ENCODE measurements around the gene KRTAP26-1.

The KRTAP26-1 gene

DNA sequence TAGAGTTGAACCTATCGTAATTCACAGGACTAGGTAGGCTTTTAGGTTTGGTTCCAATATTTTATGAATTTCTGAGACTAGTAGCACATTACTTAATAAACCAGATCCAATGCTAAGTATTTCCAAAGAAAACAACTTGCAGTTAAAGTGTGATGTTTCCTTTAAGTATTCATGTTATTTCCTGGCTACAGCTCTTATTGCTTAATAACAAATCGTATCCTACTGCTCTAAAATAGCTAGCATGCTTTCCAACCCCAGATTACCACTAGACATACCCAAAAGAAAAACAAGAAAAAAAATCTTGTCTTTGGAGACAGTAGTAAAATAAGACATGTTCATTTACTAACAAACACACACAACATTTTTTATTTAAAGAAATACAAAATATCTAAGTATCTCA lies 16.5 kb upstream of the KRTAP26-1 start:
- 100% methylated on average over 2 of the region's 2 CpGs for WGBS
- H3K9ac ChIP-seq (ENCODE audit: low read depth, low read length): no peak overlapping the region
- no peaks in the 10 kb centered on the region for H3K4me1 ChIP-seq (ENCODE audit: insufficient read depth, low read length)
- H3K4me3 ChIP-seq (ENCODE audit: low read length): no peak overlapping the region
- no peak overlapping the region for H3K27ac ChIP-seq (ENCODE audit: low read depth, low read length)
- H3K27me3 ChIP-seq (ENCODE audit: insufficient read depth, low read length): no peaks in the 10 kb centered on the region
- H3K36me3 ChIP-seq (ENCODE audit: insufficient read depth, low read length): no peaks in the 10 kb centered on the region
- H3K9me3 ChIP-seq (ENCODE audit: insufficient read depth, low read depth, low read length): no peaks in the 10 kb centered on the region

GRCh38 chr21:30333736-30334135 lies 13.6 kb upstream of the KRTAP26-1 start:
- Histone ChIP-seq H3K4me3 (ENCODE audit: low read length) (no peak overlapping the region), H3K9me3 (ENCODE audit: insufficient read depth, low read depth, low read length) (no peaks in the 10 kb centered on the region)
- 100% methylated on average over 1 of the region's 3 CpGs for WGBS

DNA sequence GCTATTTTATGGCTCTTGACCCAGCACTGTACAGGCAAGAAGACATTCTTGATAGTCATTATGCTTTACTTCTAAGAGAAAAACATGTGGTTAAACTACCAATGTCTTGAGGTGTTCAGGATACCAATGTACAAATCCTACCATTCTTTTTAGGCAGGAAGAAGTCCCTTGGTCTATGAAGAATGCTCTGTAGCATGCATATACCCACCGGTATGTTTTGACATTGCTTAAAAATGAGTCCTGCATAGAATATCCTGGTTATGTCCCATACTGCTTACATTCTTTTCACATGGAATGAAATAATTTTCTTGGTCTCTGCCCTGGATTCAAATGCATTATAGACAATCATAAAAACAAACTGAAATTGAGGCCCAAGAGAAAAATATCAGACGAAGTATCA lies 12.6 kb upstream of the KRTAP26-1 start:
- no peak overlapping the region for H3K4me3 ChIP-seq (ENCODE audit: low read length)
- no peak overlapping the region for H3K9ac ChIP-seq (ENCODE audit: low read depth, low read length)
- no peaks in the 10 kb centered on the region for H3K27me3 ChIP-seq (ENCODE audit: insufficient read depth, low read length)
- no peaks in the 10 kb centered on the region for H3K9me3 ChIP-seq (ENCODE audit: insufficient read depth, low read depth, low read length)
- H3K27ac ChIP-seq (ENCODE audit: low read depth, low read length): no peak overlapping the region
- no peaks in the 10 kb centered on the region for H3K36me3 ChIP-seq (ENCODE audit: insufficient read depth, low read length)
- H3K4me1 ChIP-seq (ENCODE audit: insufficient read depth, low read length): 0 out of 2 replicates have a peak, but pooled peaks cover 5% of the 10 kb centered on the region
- 95% methylated on average over 2 of the region's 2 CpGs for WGBS

More at GRCh38 chr21:30333736-30334135, 13.6 kb upstream of the KRTAP26-1 start:
- H3K36me3 ChIP-seq (ENCODE audit: insufficient read depth, low read length): no peaks in the 10 kb centered on the region
- H3K27ac ChIP-seq (ENCODE audit: low read depth, low read length): no peak overlapping the region
- no peaks in the 10 kb centered on the region for H3K27me3 ChIP-seq (ENCODE audit: insufficient read depth, low read length)
- no peaks in the 10 kb centered on the region for H3K4me1 ChIP-seq (ENCODE audit: insufficient read depth, low read length)
- no peak overlapping the region for H3K9ac ChIP-seq (ENCODE audit: low read depth, low read length)

- H3K9ac ChIP-seq (ENCODE audit: low read depth, low read length): no peak overlapping the region
- H3K9me3 ChIP-seq (ENCODE audit: insufficient read depth, low read depth, low read length): peaks cover 13% of the 10 kb centered on the region
- H3K4me1 ChIP-seq (ENCODE audit: insufficient read depth, low read length): 0 out of 2 replicates have a peak, but pooled peaks cover 5% of the 10 kb centered on the region
- WGBS: 97% methylated on average over 3 of the region's 4 CpGs
- no peaks in the 10 kb centered on the region for H3K36me3 ChIP-seq (ENCODE audit: insufficient read depth, low read length)
- no peaks in the 10 kb centered on the region for H3K27me3 ChIP-seq (ENCODE audit: insufficient read depth, low read length)
- no peak overlapping the region for H3K27ac ChIP-seq (ENCODE audit: low read depth, low read length)
- no peak overlapping the region for H3K4me3 ChIP-seq (ENCODE audit: low read length)
These were observed 9.2 kb upstream of the KRTAP26-1 start for GRCh38 chr21:30329203-30329875.

- Histone ChIP-seq H3K9me3 (ENCODE audit: insufficient read depth, low read depth, low read length) (peaks cover 13% of the 10 kb centered on the region), H3K36me3 (ENCODE audit: insufficient read depth, low read length) (no peaks in the 10 kb centered on the region), H3K9ac (ENCODE audit: low read depth, low read length) (no peak overlapping the region), H3K4me3 (ENCODE audit: low read length) (no peak overlapping the region), H3K4me1 (ENCODE audit: insufficient read depth, low read length) (0 out of 2 replicates have a peak, but pooled peaks cover 5% of the 10 kb centered on the region), H3K27ac (ENCODE audit: low read depth, low read length) (no peak overlapping the region), H3K27me3 (ENCODE audit: insufficient read depth, low read length) (no peaks in the 10 kb centered on the region)
These were observed 6.3 kb upstream of the KRTAP26-1 start for GRCh38 chr21:30326390-30326789.

GRCh38 chr21:30315701-30316100 lies 4.4 kb downstream of the KRTAP26-1 start:
- Histone ChIP-seq H3K27ac (ENCODE audit: low read depth, low read length) (no peak overlapping the region), H3K9me3 (ENCODE audit: insufficient read depth, low read depth, low read length) (no peaks in the 10 kb centered on the region), H3K36me3 (ENCODE audit: insufficient read depth, low read length) (no peaks in the 10 kb centered on the region), H3K27me3 (ENCODE audit: insufficient read depth, low read length) (no peaks in the 10 kb centered on the region), H3K9ac (ENCODE audit: low read depth, low read length) (no peak overlapping the region), H3K4me3 (ENCODE audit: low read length) (no peak overlapping the region), H3K4me1 (ENCODE audit: insufficient read depth, low read length) (no peaks in the 10 kb centered on the region)
- 100% methylated on average over 2 of the region's 2 CpGs for WGBS

DNA sequence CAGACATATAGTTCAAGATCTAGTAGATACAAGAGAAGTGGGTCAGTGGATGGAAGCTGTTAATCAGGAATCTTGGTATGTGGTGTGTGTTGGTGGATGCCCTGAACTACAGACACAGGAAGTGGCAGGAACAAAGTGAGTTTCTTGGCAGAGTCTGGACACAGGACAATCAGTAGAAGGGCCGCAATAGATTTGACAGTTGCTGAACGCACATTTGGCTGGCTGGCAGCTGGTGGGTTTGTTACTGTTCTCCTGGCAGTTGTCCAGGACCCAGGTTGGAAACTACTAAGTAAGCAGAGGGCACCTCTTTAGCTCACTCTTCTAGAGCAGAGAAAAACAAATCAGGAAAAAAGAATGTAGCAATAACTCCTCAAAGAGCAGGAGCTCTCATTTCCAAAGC lies 13.2 kb downstream of the KRTAP26-1 start:
- no peak overlapping the region for H3K9ac ChIP-seq (ENCODE audit: low read depth, low read length)
- WGBS: 99% methylated on average over 2 of the region's 2 CpGs
- no peaks in the 10 kb centered on the region for H3K27me3 ChIP-seq (ENCODE audit: insufficient read depth, low read length)
- no peak overlapping the region for H3K27ac ChIP-seq (ENCODE audit: low read depth, low read length)
- no peaks in the 10 kb centered on the region for H3K4me1 ChIP-seq (ENCODE audit: insufficient read depth, low read length)
- H3K36me3 ChIP-seq (ENCODE audit: insufficient read depth, low read length): no peaks in the 10 kb centered on the region
- no peaks in the 10 kb centered on the region for H3K9me3 ChIP-seq (ENCODE audit: insufficient read depth, low read depth, low read length)
- H3K4me3 ChIP-seq (ENCODE audit: low read length): no peak overlapping the region

DNA sequence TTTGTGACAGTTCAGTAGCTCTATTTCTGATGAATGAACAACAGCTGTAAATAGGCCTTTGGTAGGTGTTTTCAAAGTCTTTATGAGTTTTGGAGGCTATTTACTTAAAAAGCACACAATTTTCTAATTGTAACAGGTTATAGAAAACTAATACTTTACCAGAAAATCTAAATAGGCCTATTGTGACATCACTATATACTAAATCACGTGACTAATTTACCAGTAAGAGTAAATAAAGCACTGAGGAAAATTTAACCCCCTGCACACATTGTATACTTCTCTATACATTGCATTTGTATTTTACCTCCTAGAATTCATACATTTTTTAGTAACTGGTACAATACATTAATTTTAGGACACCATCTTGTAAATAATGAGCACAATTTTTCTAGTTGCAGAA lies 15.0 kb downstream of the KRTAP26-1 start:
- Histone ChIP-seq H3K9me3 (ENCODE audit: insufficient read depth, low read depth, low read length) (no peaks in the 10 kb centered on the region), H3K9ac (ENCODE audit: low read depth, low read length) (no peak overlapping the region), H3K27ac (ENCODE audit: low read depth, low read length) (no peak overlapping the region), H3K4me3 (ENCODE audit: low read length) (no peak overlapping the region), H3K4me1 (ENCODE audit: insufficient read depth, low read length) (no peaks in the 10 kb centered on the region), H3K27me3 (ENCODE audit: insufficient read depth, low read length) (no peaks in the 10 kb centered on the region), H3K36me3 (ENCODE audit: insufficient read depth, low read length) (no peaks in the 10 kb centered on the region)
- WGBS: 100% methylated on average over 1 of the region's 1 CpG

GRCh38 chr21:30289215-30289614 lies 30.9 kb downstream of the KRTAP26-1 start, which contains the start of gene KRTAP25-1:
Gene KRTAP25-1, minus strand, starts transcription at chr21:30289514. Its CDS starts 24 bp downstream, at chr21:30289490.
- no peaks in the 10 kb centered on the region for H3K9me3 ChIP-seq (ENCODE audit: insufficient read depth, low read depth, low read length)
- H3K4me1 ChIP-seq (ENCODE audit: insufficient read depth, low read length): no peaks in the 10 kb centered on the region
- no peaks in the 10 kb centered on the region for H3K27me3 ChIP-seq (ENCODE audit: insufficient read depth, low read length)
- no peak within 1 kb of the TSS for H3K4me3 ChIP-seq (ENCODE audit: low read length)
- H3K36me3 ChIP-seq (ENCODE audit: insufficient read depth, low read length): no peaks in the 10 kb centered on the region
- no peak within 1 kb of the TSS for H3K27ac ChIP-seq (ENCODE audit: low read depth, low read length)
- H3K9ac ChIP-seq (ENCODE audit: low read depth, low read length): no peak within 1 kb of the TSS
- WGBS: 96% methylated on average over 2 of the region's 2 CpGs

DNA sequence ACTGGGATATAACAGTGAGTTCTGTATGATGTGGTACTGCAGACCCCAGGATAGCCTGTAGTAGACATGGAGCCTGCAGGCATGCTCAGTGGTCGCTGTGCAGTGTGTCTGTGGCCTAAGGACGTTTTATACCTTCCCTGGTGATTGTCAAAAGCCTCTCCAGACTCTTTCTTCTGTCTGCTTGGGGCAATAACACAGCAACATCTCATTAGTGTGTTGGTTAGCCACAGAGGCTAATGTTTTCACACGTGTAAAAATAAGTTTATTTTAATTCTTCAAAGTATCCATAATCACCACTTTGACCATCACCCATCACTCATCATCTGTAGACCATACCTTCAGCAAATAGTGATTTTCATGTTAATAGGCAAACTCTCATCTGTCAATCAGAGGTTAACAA lies 37.3 kb downstream of the KRTAP26-1 start, which contains the start of gene KRTAP24-1:
TSS of gene KRTAP24-1 (minus strand) at position 101 of the 400 bp plus-strand sequence. CDS start at position 83, 18 bp downstream.
- 91% methylated on average over 3 of the region's 3 CpGs for WGBS

DNA sequence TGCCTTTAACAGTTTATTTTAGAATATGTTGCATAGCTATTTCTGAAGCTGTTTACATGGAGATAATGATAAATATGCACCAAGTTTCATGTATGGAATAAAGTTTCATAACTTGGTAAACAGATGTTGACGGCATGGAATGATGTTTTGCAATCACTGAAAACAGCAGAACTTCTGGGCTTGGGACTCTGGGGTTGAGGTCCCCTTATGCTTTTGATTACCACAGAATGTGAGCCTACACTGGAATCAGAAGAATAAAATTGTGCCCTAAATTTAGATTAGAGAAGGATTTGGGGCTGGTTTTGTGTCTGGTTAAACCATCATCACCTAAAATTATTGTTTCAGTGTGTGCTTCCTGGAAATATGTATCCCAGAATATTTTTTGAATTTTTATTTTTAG lies 48.5 kb downstream of the KRTAP26-1 start:
- H3K9me3 ChIP-seq (ENCODE audit: insufficient read depth, low read depth, low read length): no peaks in the 10 kb centered on the region
- no peak overlapping the region for H3K27ac ChIP-seq (ENCODE audit: low read depth, low read length)
- H3K36me3 ChIP-seq (ENCODE audit: insufficient read depth, low read length): no peaks in the 10 kb centered on the region
- 96% methylated on average over 1 of the region's 1 CpG for WGBS
- no peaks in the 10 kb centered on the region for H3K4me1 ChIP-seq (ENCODE audit: insufficient read depth, low read length)
- no peak overlapping the region for H3K4me3 ChIP-seq (ENCODE audit: low read length)
- H3K9ac ChIP-seq (ENCODE audit: low read depth, low read length): no peak overlapping the region
- no peaks in the 10 kb centered on the region for H3K27me3 ChIP-seq (ENCODE audit: insufficient read depth, low read length)

More for the DNA sequence above, 37.3 kb downstream of the KRTAP26-1 start, which contains the start of gene KRTAP24-1:
- H3K4me3 ChIP-seq (ENCODE audit: low read length): no peak within 1 kb of the TSS
- H3K4me1 ChIP-seq (ENCODE audit: insufficient read depth, low read length): no peaks in the 10 kb centered on the region
- no peaks in the 10 kb centered on the region for H3K9me3 ChIP-seq (ENCODE audit: insufficient read depth, low read depth, low read length)
- H3K27me3 ChIP-seq (ENCODE audit: insufficient read depth, low read length): no peaks in the 10 kb centered on the region
- H3K27ac ChIP-seq (ENCODE audit: low read depth, low read length): no peak within 1 kb of the TSS
- H3K36me3 ChIP-seq (ENCODE audit: insufficient read depth, low read length): no peaks in the 10 kb centered on the region
- no peak within 1 kb of the TSS for H3K9ac ChIP-seq (ENCODE audit: low read depth, low read length)
